H1 (cell line): ENCODE results near the gene RRBP1. TPM values are rescaled to one million over a fixed set of nuclear protein-coding genes. Genes with fewer than 3 reads are reported as not detected.

Experiments
- CTCF ChIA-PET: fragments of 300-600 bp; sonication (Branson Sonifier 250); formaldehyde crosslinking; loops from one replicate; lab custom pipeline; 2021; ENCODE audit not compliant: partially characterized antibody; lab: Charles Lee
- POLR2A ChIA-PET: fragments of 300-600 bp; sonication (Branson Sonifier 250); formaldehyde crosslinking; loops from one replicate; lab custom pipeline; 2021; ENCODE audit warnings: inconsistent platforms; ENCODE audit not compliant: partially characterized antibody; lab: Charles Lee
- DNase-seq, 2 experiments: peaks; one replicate each; pipeline versions ENCODE4 v3.0.0 to v3.0.0-alpha.2; 2010 to 2022; ENCODE audit warnings: low spot score in 2 of 2, low read depth in 1 of 2, mixed read lengths in 1 of 2
- FAIRE-seq: peaks from 2 replicates; lab custom pipeline; 2011; peaks lifted over from hg19 to GRCh38; lab: Jason Lieb, UNC
- H2AFZ ChIP-seq: 2 replicates; pipeline ENCODE4 v1.8.1; 2012; ENCODE audit warnings: low read length, inconsistent platforms
- H2AK5ac ChIP-seq: 2 replicates; pipeline ENCODE4 v1.6.1; 2013; ENCODE audit warnings: low read depth, low read length
- H2BK120ac ChIP-seq: replicated peaks from 2 replicates; pipeline ENCODE3; 2013; ENCODE audit warnings: low read depth, low read length, inconsistent platforms
- H2BK12ac ChIP-seq: 2 replicates; pipeline ENCODE4 v1.6.1; 2013; ENCODE audit warnings: low read depth, low read length
- H2BK15ac ChIP-seq: 2 replicates; pipeline ENCODE4 v1.6.1; 2013; ENCODE audit warnings: low read length
- H2BK20ac ChIP-seq: 2 replicates; pipeline ENCODE4 v1.6.1; 2013; ENCODE audit warnings: low read length
- H2BK5ac ChIP-seq: 2 replicates; pipeline ENCODE4 v1.6.1; 2013; ENCODE audit warnings: low read depth, low read length
- H3K14ac ChIP-seq: 2 replicates; pipeline ENCODE4 v1.6.1; 2013; ENCODE audit warnings: inconsistent platforms; ENCODE audit not compliant: insufficient read length
- H3K18ac ChIP-seq: 2 replicates; pipeline ENCODE4 v1.6.1; 2013; ENCODE audit warnings: low read length; ENCODE audit errors: extremely low read depth
- H3K23ac ChIP-seq: 2 replicates; pipeline ENCODE4 v1.6.1; 2013; ENCODE audit warnings: inconsistent platforms; ENCODE audit not compliant: insufficient read length
- H3K23me2 ChIP-seq: 2 replicates; pipeline ENCODE4 v1.6.1; 2013; ENCODE audit warnings: low read depth, low read length
- H3K27ac ChIP-seq: 2 replicates; pipeline ENCODE4 v1.6.1; 2011; ENCODE audit warnings: low read depth, low read length, inconsistent platforms
- H3K27me3 ChIP-seq, 4 experiments: replicated peaks in 1 of 4; 1 replicate in 1 of 4; 2 replicates in 3 of 4; pipeline versions ENCODE4 v1.6.1 to v1.8.1; 2011 to 2013; ENCODE audit warnings: low read length in 3 of 4, mild to moderate bottlenecking in 3 of 4, inconsistent platforms in 2 of 4, mixed read lengths in 2 of 4, moderate library complexity in 1 of 4; ENCODE audit not compliant: control insufficient read depth in 3 of 4, insufficient read depth in 3 of 4; ENCODE audit errors: extremely low read depth in 1 of 4
- H3K36me3 ChIP-seq, 4 experiments: 2 replicates each; pipeline versions ENCODE4 v1.6.1 to v1.8.1; 2011 to 2013; ENCODE audit warnings: mild to moderate bottlenecking in 4 of 4, low read length in 3 of 4, moderate library complexity in 2 of 4, control low read depth in 1 of 4, inconsistent platforms in 1 of 4; ENCODE audit not compliant: insufficient read depth in 4 of 4, control insufficient read depth in 2 of 4
- H3K4ac ChIP-seq: replicated peaks from 2 replicates; pipeline ENCODE3; 2013; ENCODE audit warnings: low read length, low read depth, mixed read lengths, inconsistent platforms; ENCODE audit not compliant: insufficient read length
- H3K4me1 ChIP-seq, 4 experiments: replicated peaks in 1 of 4; 1 replicate in 1 of 4; 2 replicates in 3 of 4; pipeline versions ENCODE4 v1.6.1 to v1.8.1; 2011 to 2013; ENCODE audit warnings: low read length in 3 of 4, inconsistent platforms in 2 of 4, mixed read lengths in 1 of 4; ENCODE audit not compliant: insufficient read depth in 4 of 4, control insufficient read depth in 3 of 4
- H3K4me2 ChIP-seq, 2 experiments: 2 replicates each; pipeline versions ENCODE4 v1.6.1 to v1.8.1; 2011 to 2013; ENCODE audit warnings: low read depth in 2 of 2, low read length in 2 of 2, control low read depth in 1 of 2, inconsistent platforms in 1 of 2, mild to moderate bottlenecking in 1 of 2; ENCODE audit not compliant: insufficient read depth in 1 of 2
- H3K4me3 ChIP-seq, 4 experiments: fragments of 200-600, 300-600 bp in 1 of 4; sonication (generic), shearing (Covaris generic), sonication (Bioruptor Twin) in 1 of 4; 2 replicates each; pipeline versions ENCODE4 v1.5.1 to v1.8.1; 2011 to 2016; ENCODE audit warnings: low read length in 4 of 4, low read depth in 3 of 4, control low read depth in 2 of 4, inconsistent platforms in 2 of 4, mild to moderate bottlenecking in 2 of 4, mixed read lengths in 1 of 4, moderate library complexity in 1 of 4; ENCODE audit not compliant: insufficient read depth in 2 of 4; ENCODE audit errors: extremely low read depth in 1 of 4
- H3K56ac ChIP-seq: replicated peaks from 2 replicates; pipeline ENCODE3; 2013; ENCODE audit warnings: low read depth, mild to moderate bottlenecking, mixed read lengths, low read length, inconsistent platforms; ENCODE audit not compliant: insufficient read length
- H3K79me1 ChIP-seq: 2 replicates; pipeline ENCODE4 v1.6.1; 2013; ENCODE audit warnings: low read depth, low read length, control low read depth
- H3K79me2 ChIP-seq, 2 experiments: 2 replicates each; pipeline versions ENCODE4 v1.6.1 to v1.8.1; 2012 to 2013; ENCODE audit warnings: low read length in 2 of 2, mild to moderate bottlenecking in 2 of 2, inconsistent platforms in 1 of 2; ENCODE audit not compliant: insufficient read depth in 2 of 2, control insufficient read depth in 1 of 2
- H3K9ac ChIP-seq, 4 experiments: replicated peaks in 1 of 4; 1 replicate in 1 of 4; 2 replicates in 3 of 4; pipeline versions ENCODE4 v1.6.1 to v1.8.1; 2011 to 2013; ENCODE audit warnings: low read depth in 3 of 4, low read length in 3 of 4, control low read depth in 2 of 4, mild to moderate bottlenecking in 2 of 4, moderate library complexity in 2 of 4, inconsistent platforms in 1 of 4; ENCODE audit errors: extremely low read depth in 1 of 4
- H3K9me3 ChIP-seq, 2 experiments: 2 replicates each; pipeline versions ENCODE4 v1.6.1 to v1.8.1; 2012 to 2013; ENCODE audit warnings: mild to moderate bottlenecking in 2 of 2, moderate library complexity in 2 of 2, control low read depth in 1 of 2, inconsistent platforms in 1 of 2, low read depth in 1 of 2, low read length in 1 of 2, mixed read lengths in 1 of 2; ENCODE audit not compliant: insufficient read depth in 2 of 2
- H4K20me1 ChIP-seq, 2 experiments: replicated peaks in 1 of 2; 2 replicates each; pipeline versions ENCODE3 to v1.8.1; 2011 to 2013; ENCODE audit warnings: inconsistent platforms in 2 of 2, low read length in 2 of 2, mild to moderate bottlenecking in 1 of 2; ENCODE audit not compliant: insufficient read depth in 2 of 2, control insufficient read depth in 1 of 2
- H4K5ac ChIP-seq: 2 replicates; pipeline ENCODE4 v1.6.1; 2013; ENCODE audit warnings: low read length, low read depth, mixed read lengths, inconsistent platforms; ENCODE audit not compliant: insufficient read length
- H4K8ac ChIP-seq: 2 replicates; pipeline ENCODE4 v1.8.0; 2013; ENCODE audit warnings: mild to moderate bottlenecking, moderate library complexity, low read length, inconsistent platforms; ENCODE audit not compliant: insufficient read depth; ENCODE audit errors: extremely low read depth
- H4K91ac ChIP-seq: replicated peaks from 2 replicates; pipeline ENCODE3; 2013; ENCODE audit warnings: low read length, mixed read lengths, inconsistent platforms; ENCODE audit not compliant: insufficient read length
- ATF3 ChIP-seq: IDR thresholded peaks from 2 replicates; pipeline ENCODE4 v1.6.1; 2011; ENCODE audit warnings: low read depth, mild to moderate bottlenecking, low read length; ENCODE audit not compliant: insufficient read depth
- BACH1 ChIP-seq: IDR thresholded peaks from 2 replicates; pipeline ENCODE4 v1.6.1; 2012; ENCODE audit warnings: low read length, improper control_type of control experiment
- CTBP2 ChIP-seq: IDR thresholded peaks from 2 replicates; pipeline ENCODE4 v1.7.0; 2011; ENCODE audit warnings: borderline replicate concordance, mild to moderate bottlenecking, moderate library complexity, mixed read lengths, low read length; ENCODE audit not compliant: insufficient read depth, insufficient read length
- EZH2 ChIP-seq: fragments of 200-600 bp; sonication (generic); IDR thresholded peaks from 2 replicates; pipeline ENCODE4 v1.7.1; 2012; ENCODE audit warnings: low read depth, mild to moderate bottlenecking, moderate library complexity, low read length, inconsistent platforms; ENCODE audit not compliant: severe bottlenecking
- TAF1 ChIP-seq: IDR thresholded peaks from 2 replicates; pipeline ENCODE4 v1.6.1; 2011; ENCODE audit warnings: mild to moderate bottlenecking, low read depth, low read length
- WGBS, 2 experiments: shearing (Covaris generic) in 1 of 2; methylation state at CpG; one replicate each; pipeline versions ENCODE4 v1.1.6 to v1.1.7; 2013 to 2015; ENCODE audit warnings: low lambda C conversion rate in 2 of 2, mixed read lengths in 2 of 2, inconsistent platforms in 1 of 2, low coverage in 1 of 2, missing lambda C conversion rate in 1 of 2; ENCODE audit not compliant: insufficient replicate concordance in 2 of 2, insufficient coverage in 1 of 2, insufficient read length in 1 of 2; ENCODE audit errors: extremely low coverage in 1 of 2, missing lambda C conversion rate in 1 of 2; 5-methylcytosine and 5-hydroxymethylcytosine counted together
- polyA plus RNA-seq, 7 experiments: library from polyadenylated mRNA; depleted of rRNA in 3 of 7; stranded (reverse) in 5 of 7; unstranded in 2 of 7; fragments of >200 nt in 5 of 7; fragments of 200-250 nt in 2 of 7; gene quantifications; 1 replicate in 5 of 7; 2 replicates in 1 of 7; 4 replicates in 1 of 7; pipeline versions ENCODE4 v1.2.1 to v1.2.3, GENCODE V29; 2011 to 2013; ENCODE audit warnings: missing spikeins in 2 of 7, mixed read lengths in 2 of 7
- total RNA-seq: library from RNA; stranded (reverse); fragmentation: NEBNext Ultra II Directional; extraction: Animal tissue kit (Norgen Biotek cat#: 25700); gene quantifications from 2 replicates; pipeline ENCODE4 v1.2.1, GENCODE V29; 2021

RRBP1 gene
- total and polyA plus RNA-seq, 2 of the 8 experiments (the other 6 are each of a cell fraction or from before 2014, with no cell fraction given), result 15.9 to 157 TPM

GRCh38 chr20:17565169-17565845, 116.7 kb downstream of the RRBP1 start:
- H2BK15ac ChIP-seq, result no peak overlapping the region
- 94% methylated on average over 4 of the region's 4 CpGs; no CpG with 5 or more reads in 1 of the 2 experiments for WGBS, 2 experiments
- H2BK20ac ChIP-seq, result no peak overlapping the region
- peaks cover 0 to 4% of the 10 kb centered on the region in 2 experiments; a peak in 2 of 4 replicates for H3K79me2 ChIP-seq
- H2BK12ac ChIP-seq, result no peak overlapping the region
- H4K20me1 ChIP-seq, result no peaks in the 10 kb centered on the region
- no peaks in the 10 kb centered on the region for H3K9me3 ChIP-seq
- TF ChIP-seq ATF3 (no peak), EZH2 (no peak), CTBP2 (no peak), BACH1 (no peak), TAF1 (no peak)
- H3K27me3 ChIP-seq, result no peaks in the 10 kb centered on the region
- ChIA-PET CTCF (interaction anchor here (1.5 kb wide), 1 partner anchor 53 kb away, joined by 3 read pairs; no protein-coding TSS in a partner anchor), POLR2A (interaction anchor here (0.6 to 0.9 kb wide), 4 partner anchors 12 to 33 kb away, joined by 3 to 7 read pairs (median 4); no protein-coding TSS in a partner anchor)
- H2BK120ac ChIP-seq, result no peak overlapping the region
- H3K4me2 ChIP-seq, result no peak overlapping the region
- FAIRE-seq (no peak), DNase-seq (no peak)
- H3K79me1 ChIP-seq, result no peaks in the 10 kb centered on the region
- H3K23me2 ChIP-seq, result no peaks in the 10 kb centered on the region; the same call in 1 of the 2 replicates
- no peak overlapping the region for H3K27ac ChIP-seq
- H2AK5ac ChIP-seq, result no peak overlapping the region
- H3K4ac ChIP-seq, result no peak overlapping the region
- H4K5ac ChIP-seq, result no peak overlapping the region
- H3K23ac ChIP-seq, result no peak overlapping the region
- H3K18ac ChIP-seq, result no peak overlapping the region
- H2BK5ac ChIP-seq, result no peak overlapping the region
- no peak overlapping the region for H2AFZ ChIP-seq
- H3K14ac ChIP-seq, result no peak overlapping the region
- H3K4me3 ChIP-seq, result no peak overlapping the region
- no peak overlapping the region for H3K56ac ChIP-seq
- H3K36me3 ChIP-seq, result no peaks in the 10 kb centered on the region
- no peak overlapping the region for H3K9ac ChIP-seq
- no peak overlapping the region for H4K8ac ChIP-seq
- H4K91ac ChIP-seq, result no peak overlapping the region
- H3K4me1 ChIP-seq, result peaks cover 5 to 9% (median 7%) of the 10 kb centered on the region in 4 experiments; a peak in 6 of 7 replicates
